ENCODE results near the gene ELN. TPM values are rescaled to one million over a fixed set of nuclear protein-coding genes. Genes with fewer than 3 reads are reported as not detected.
A peak's percentile ranks its signal among the peaks of the same experiment; 100 is the strongest.

The ELN gene
- total and polyA plus RNA-seq, 9 donors = 60.4 to 217 (median 153) TPM

GRCh38 chr7:74087791-74088453 is 59.9 kb downstream of the ELN start:
- H3K9me3 ChIP-seq (replicated peaks; ENCODE audit: control insufficient read depth, low read depth, low read length) = no peaks in the 10 kb centered on the region
- no peak for DNase-seq
- H3K27ac ChIP-seq (ENCODE audit: low read length) = no peak overlapping the region
- H3K27me3 ChIP-seq (ENCODE audit: control insufficient read depth, insufficient read depth, low read length) = no peaks in the 10 kb centered on the region
- no peak overlapping the region for H3K4me3 ChIP-seq (ENCODE audit: low read length)
- WGBS (ENCODE audit: insufficient coverage) = 96% methylated on average over 8 of the region's 10 CpGs
- peaks cover 21% of the 10 kb centered on the region for H3K4me1 ChIP-seq (ENCODE audit: control insufficient read depth, insufficient read depth, low read length)
- H3K36me3 ChIP-seq (ENCODE audit: control insufficient read depth, insufficient read depth, low read length) = peaks cover 20% of the 10 kb centered on the region

GRCh38 chr7:74092321-74092963 is 64.5 kb downstream of the ELN start:
- Histone ChIP-seq H3K9me3 (replicated peaks; ENCODE audit: control insufficient read depth, low read depth, low read length) (no peaks in the 10 kb centered on the region), H3K4me3 (ENCODE audit: low read length) (no peak overlapping the region), H3K27me3 (ENCODE audit: control insufficient read depth, insufficient read depth, low read length) (no peaks in the 10 kb centered on the region), H3K36me3 (ENCODE audit: control insufficient read depth, insufficient read depth, low read length) (peaks cover 15% of the 10 kb centered on the region), H3K27ac (ENCODE audit: low read length) (peak overlapping the region; percentile 13), H3K4me1 (ENCODE audit: control insufficient read depth, insufficient read depth, low read length) (peaks cover 28% of the 10 kb centered on the region)
- 30% methylated on average over 12 of the region's 13 CpGs for whole genome bisulfite sequencing (ENCODE audit: insufficient coverage)
- peak; percentile 40 for DNase-seq

DNA sequence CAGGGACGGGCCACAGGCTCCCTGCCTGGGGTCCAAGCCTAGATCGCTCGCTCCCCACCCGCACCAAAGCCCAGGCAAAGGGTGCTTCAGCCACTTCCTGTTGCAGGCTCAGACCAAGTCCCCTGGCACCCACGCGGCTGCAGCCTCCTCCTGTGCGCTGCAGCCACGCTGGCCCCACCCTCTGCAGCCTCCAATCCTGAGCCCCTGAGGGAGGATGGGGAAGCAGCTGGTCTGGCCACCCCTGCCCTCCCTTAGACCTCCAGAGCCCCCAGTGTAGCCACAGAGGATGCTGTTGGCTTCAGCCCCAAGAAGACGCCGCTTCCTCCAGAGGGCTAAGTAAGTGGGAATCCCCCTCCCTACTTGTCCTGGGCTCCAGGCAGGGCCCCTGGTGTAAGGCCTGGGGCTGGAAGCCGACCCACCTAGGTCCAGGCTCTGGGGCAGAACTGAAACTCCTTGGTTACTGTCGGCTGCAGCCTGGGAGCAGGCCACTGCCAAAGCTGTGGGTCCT is 65.0 kb downstream of the ELN start:
- 21% methylated on average over 10 of the region's 12 CpGs for WGBS (ENCODE audit: insufficient coverage)
- Histone ChIP-seq H3K4me1 (ENCODE audit: control insufficient read depth, insufficient read depth, low read length) (peaks cover 28% of the 10 kb centered on the region), H3K4me3 (ENCODE audit: low read length) (no peak overlapping the region), H3K27me3 (ENCODE audit: control insufficient read depth, insufficient read depth, low read length) (no peaks in the 10 kb centered on the region), H3K36me3 (ENCODE audit: control insufficient read depth, insufficient read depth, low read length) (peaks cover 20% of the 10 kb centered on the region), H3K9me3 (replicated peaks; ENCODE audit: control insufficient read depth, low read depth, low read length) (no peaks in the 10 kb centered on the region), H3K27ac (ENCODE audit: low read length) (peak overlapping the region; percentile 13)
- peak; percentile 47 for DNase-seq

DNA sequence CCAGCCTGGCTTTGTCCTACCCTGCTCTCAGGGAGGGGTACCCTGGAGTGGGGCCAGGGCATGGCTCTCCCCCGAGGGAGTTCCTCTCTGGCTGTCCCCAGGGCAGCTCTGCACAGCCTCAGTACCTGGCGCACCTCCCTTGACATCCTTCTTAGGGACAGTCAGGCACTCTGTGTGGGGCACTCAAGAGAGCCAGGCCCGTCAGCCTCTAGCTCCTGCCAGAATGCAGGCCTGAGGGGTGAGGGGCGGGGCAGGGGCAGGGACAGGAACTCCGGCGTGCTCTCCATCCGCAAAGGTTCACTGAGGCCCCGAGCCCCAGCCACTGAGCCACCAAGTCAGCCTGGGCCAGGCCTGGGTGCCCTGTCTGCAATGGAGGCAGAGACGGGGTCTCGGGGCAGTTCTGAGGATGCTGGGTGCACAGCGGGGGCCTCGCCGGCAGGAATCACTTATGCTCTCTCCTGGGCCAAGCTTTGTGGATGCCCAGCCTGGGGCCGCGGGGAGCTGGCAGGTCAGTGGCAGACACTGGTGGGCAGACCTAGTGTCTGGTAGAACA is 65.8 kb downstream of the ELN start:
- DNase-seq = no peak
- WGBS (ENCODE audit: insufficient coverage) = 37% methylated on average over 15 of the region's 15 CpGs
- no peaks in the 10 kb centered on the region for H3K27me3 ChIP-seq (ENCODE audit: control insufficient read depth, insufficient read depth, low read length)
- no peak overlapping the region for H3K4me3 ChIP-seq (ENCODE audit: low read length)
- peaks cover 31% of the 10 kb centered on the region for H3K4me1 ChIP-seq (ENCODE audit: control insufficient read depth, insufficient read depth, low read length)
- peak overlapping the region; percentile 54 for H3K27ac ChIP-seq (ENCODE audit: low read length)
- H3K9me3 ChIP-seq (replicated peaks; ENCODE audit: control insufficient read depth, low read depth, low read length) = no peaks in the 10 kb centered on the region
- peaks cover 23% of the 10 kb centered on the region for H3K36me3 ChIP-seq (ENCODE audit: control insufficient read depth, insufficient read depth, low read length)

DNA sequence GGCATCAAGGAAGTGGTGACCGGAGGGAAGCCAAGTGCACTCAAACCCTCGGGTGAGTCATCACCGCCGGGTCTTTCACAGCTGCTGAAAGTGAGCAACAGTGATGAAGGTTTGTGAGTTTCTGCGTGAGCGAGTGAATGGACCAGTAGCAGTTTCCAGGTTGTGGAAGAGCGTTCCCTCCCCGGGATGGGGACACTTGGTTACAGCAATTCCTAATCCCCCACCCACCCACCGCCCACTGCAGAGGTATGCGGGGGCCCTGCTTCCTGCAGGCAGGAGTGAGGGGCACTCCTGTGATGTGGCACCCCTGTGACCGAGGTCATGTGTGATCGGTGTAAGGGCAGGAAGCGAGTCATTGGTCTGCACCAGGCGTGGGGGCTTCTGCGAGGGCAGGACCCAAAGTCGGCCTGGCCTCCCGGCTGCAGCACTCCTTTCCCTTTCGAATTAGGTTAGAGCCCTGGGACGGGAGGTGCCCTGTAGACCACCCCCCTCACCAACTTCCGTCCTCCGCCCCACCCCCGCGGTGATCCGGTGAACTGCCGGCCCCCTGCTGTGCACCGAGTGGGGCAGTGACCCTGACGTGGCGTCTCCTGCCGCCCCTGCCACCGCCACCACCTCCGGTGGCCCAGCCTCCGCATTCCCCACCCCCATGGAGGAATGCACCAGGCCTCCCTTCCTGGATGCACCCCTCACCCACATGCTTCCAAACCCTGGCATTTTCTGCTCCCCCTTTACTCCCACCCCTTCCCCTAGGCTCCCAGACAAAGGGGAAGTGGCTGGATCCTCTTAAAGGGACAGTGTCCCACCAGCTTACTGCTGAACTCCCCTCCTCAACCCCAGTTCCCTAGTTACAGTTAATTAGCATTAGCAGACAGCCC is 66.5 kb downstream of the ELN start:
- no peaks in the 10 kb centered on the region for H3K27me3 ChIP-seq (ENCODE audit: control insufficient read depth, insufficient read depth, low read length)
- peak overlapping the region; percentile 54 for H3K27ac ChIP-seq (ENCODE audit: low read length)
- H3K9me3 ChIP-seq (replicated peaks; ENCODE audit: control insufficient read depth, low read depth, low read length) = no peaks in the 10 kb centered on the region
- peak overlapping the region; percentile 40 for H3K4me3 ChIP-seq (ENCODE audit: low read length)
- peak; percentile 72 for DNase-seq
- H3K36me3 ChIP-seq (ENCODE audit: control insufficient read depth, insufficient read depth, low read length) = peaks cover 26% of the 10 kb centered on the region
- H3K4me1 ChIP-seq (ENCODE audit: control insufficient read depth, insufficient read depth, low read length) = peaks cover 31% of the 10 kb centered on the region
- WGBS (ENCODE audit: insufficient coverage) = 7% methylated on average over 20 of the region's 32 CpGs

DNA sequence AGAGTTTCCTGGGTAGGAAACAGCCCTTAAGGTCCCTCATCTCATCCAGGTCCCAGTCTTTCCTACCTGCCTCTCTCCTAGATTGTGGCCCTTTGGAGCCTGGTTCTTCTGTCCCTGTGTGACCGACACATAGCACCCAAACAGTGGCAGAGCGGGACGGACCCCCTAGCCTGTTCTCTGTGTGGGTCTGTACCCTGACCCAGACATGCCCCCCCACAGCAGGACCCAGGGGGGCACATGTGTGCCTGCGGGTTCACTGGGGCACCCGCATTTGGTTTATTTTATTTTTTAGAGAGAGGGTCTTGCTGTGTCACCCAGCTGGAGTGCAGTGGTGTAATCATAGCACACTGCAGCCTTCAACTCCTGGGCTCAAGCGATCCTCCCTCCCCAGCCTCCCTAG is 67.2 kb downstream of the ELN start:
- Histone ChIP-seq H3K27me3 (ENCODE audit: control insufficient read depth, insufficient read depth, low read length) (no peaks in the 10 kb centered on the region), H3K4me3 (ENCODE audit: low read length) (no peak overlapping the region), H3K27ac (ENCODE audit: low read length) (peak overlapping the region; percentile 54), H3K4me1 (ENCODE audit: control insufficient read depth, insufficient read depth, low read length) (peaks cover 34% of the 10 kb centered on the region), H3K9me3 (replicated peaks; ENCODE audit: control insufficient read depth, low read depth, low read length) (no peaks in the 10 kb centered on the region), H3K36me3 (ENCODE audit: control insufficient read depth, insufficient read depth, low read length) (peaks cover 32% of the 10 kb centered on the region)
- WGBS (ENCODE audit: insufficient coverage) = no CpG with 5 or more reads among the region's 6 CpGs
- DNase-seq = no peak

DNA sequence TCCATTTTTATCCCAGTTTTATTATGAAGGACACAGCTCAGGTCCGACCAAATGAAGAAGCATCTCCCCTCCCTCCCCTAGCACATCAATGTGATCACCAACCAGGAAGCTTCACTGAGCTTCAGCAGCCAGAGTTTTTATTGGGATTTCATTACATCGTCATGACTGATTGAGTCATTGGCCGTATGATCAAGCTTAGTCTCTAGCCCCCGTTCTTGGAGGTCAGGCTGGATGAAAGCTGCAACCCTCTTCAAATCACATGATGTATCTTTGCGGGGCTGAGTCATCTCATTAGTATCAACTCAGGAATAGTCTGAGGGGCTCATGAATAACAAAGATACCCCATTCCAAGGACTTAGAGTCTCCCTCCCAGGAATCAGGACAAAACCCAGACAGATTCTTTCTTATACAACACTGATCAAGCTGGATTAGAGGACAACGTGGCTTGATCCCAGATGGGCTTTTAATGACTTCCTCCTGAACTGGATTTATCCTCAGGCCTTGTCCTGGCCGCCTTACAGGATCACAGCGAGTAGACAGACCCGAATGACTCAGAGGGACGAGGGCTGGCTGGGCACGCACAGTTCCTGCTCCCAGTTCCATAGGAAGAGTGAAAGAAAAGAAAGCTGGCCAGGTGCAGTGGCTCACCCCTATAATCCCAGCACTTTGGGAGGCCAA is 70.1 kb downstream of the ELN start:
- peaks cover 38% of the 10 kb centered on the region for H3K4me1 ChIP-seq (ENCODE audit: control insufficient read depth, insufficient read depth, low read length)
- H3K36me3 ChIP-seq (ENCODE audit: control insufficient read depth, insufficient read depth, low read length) = peaks cover 30% of the 10 kb centered on the region
- no peak overlapping the region for H3K27ac ChIP-seq (ENCODE audit: low read length)
- no peaks in the 10 kb centered on the region for H3K27me3 ChIP-seq (ENCODE audit: control insufficient read depth, insufficient read depth, low read length)
- no peaks in the 10 kb centered on the region for H3K9me3 ChIP-seq (replicated peaks; ENCODE audit: control insufficient read depth, low read depth, low read length)
- WGBS (ENCODE audit: insufficient coverage) = 24% methylated on average over 7 of the region's 11 CpGs
- DNase-seq = peak; percentile 81
- H3K4me3 ChIP-seq (ENCODE audit: low read length) = no peak overlapping the region

DNA sequence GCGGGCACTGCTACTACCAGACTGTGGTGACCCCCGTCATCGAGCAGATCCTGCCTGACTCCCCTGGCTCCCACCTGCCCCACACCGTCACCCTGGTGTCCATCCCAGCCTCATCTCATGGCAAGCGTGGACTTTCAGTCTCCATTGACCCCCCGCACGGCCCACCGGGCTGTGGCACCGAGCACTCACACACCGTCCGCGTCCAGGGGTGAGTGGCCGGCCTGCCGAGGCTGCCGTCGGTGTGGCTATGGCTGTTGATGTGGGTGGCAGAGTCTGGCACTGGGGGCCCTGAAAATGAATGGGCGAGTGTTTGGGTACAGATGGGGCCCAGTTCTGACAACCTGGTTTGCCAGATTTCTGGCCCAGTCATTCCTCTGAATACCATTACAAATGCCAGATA is 71.1 kb downstream of the ELN start:
- no peaks in the 10 kb centered on the region for H3K27me3 ChIP-seq (ENCODE audit: control insufficient read depth, insufficient read depth, low read length)
- no peak for DNase-seq
- H3K4me3 ChIP-seq (ENCODE audit: low read length) = no peak overlapping the region
- H3K9me3 ChIP-seq (replicated peaks; ENCODE audit: control insufficient read depth, low read depth, low read length) = no peaks in the 10 kb centered on the region
- H3K4me1 ChIP-seq (ENCODE audit: control insufficient read depth, insufficient read depth, low read length) = peaks cover 29% of the 10 kb centered on the region
- H3K27ac ChIP-seq (ENCODE audit: low read length) = no peak overlapping the region
- peaks cover 39% of the 10 kb centered on the region for H3K36me3 ChIP-seq (ENCODE audit: control insufficient read depth, insufficient read depth, low read length)
- WGBS (ENCODE audit: insufficient coverage) = 92% methylated on average over 16 of the region's 17 CpGs

DNA sequence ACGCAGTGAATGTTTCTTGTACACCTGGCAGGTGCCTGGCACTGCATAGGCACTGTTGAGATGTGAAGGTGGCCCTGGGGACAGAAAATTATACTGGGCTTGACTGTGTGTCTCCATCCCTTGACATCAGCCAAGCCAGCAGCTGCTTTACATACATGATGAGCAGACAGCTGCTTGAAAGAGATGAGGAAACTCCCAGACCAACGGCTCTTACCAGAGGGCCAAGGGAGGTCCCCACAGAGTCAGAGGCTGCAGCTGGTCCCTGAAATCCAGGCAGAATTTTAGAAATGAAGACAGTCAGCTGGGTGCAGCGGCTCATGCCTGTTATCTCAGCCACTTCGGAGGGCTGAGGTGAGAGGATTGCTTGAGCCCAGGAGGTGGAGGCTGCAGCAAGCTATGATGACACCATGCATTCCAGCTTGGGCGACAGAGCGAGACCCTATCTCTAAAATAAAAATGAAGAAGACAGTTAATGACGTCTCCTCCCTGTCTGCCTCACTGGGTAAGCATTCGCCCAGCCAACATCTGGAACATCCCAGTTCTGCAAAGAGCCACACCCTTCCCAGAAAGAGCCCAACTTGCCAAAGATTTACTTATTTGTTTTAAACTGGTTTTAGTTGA is 73.2 kb downstream of the ELN start:
- H3K27me3 ChIP-seq (ENCODE audit: control insufficient read depth, insufficient read depth, low read length) = no peaks in the 10 kb centered on the region
- no peaks in the 10 kb centered on the region for H3K9me3 ChIP-seq (replicated peaks; ENCODE audit: control insufficient read depth, low read depth, low read length)
- WGBS (ENCODE audit: insufficient coverage) = 37% methylated on average over 5 of the region's 8 CpGs
- H3K36me3 ChIP-seq (ENCODE audit: control insufficient read depth, insufficient read depth, low read length) = peaks cover 48% of the 10 kb centered on the region
- H3K27ac ChIP-seq (ENCODE audit: low read length) = peak overlapping the region; percentile 23
- no peak overlapping the region for H3K4me3 ChIP-seq (ENCODE audit: low read length)
- DNase-seq = peak; percentile 93
- H3K4me1 ChIP-seq (ENCODE audit: control insufficient read depth, insufficient read depth, low read length) = peaks cover 23% of the 10 kb centered on the region

Data from muscle of leg (tissue), 11 donors.